Endothelial cell of umbilical vein (primary cell): ENCODE data around the gene UGT1A9. TPM values are rescaled to one million over a fixed set of nuclear protein-coding genes. Genes with fewer than 3 reads are reported as not detected.

Source experiments
- BruUV-seq: library from RNA; stranded (reverse); fragments of 400-500 nt; replicated peaks from 2 replicates; lab custom pipeline; 2021; lab: Mats Ljungman, UMichigan
- CTCF ChIA-PET: fragments of 300-600, 350-600 bp; sonication (Branson Sonifier 250); formaldehyde crosslinking; loops from one replicate; lab custom pipeline; 2021; ENCODE audit warnings: antibody characterized with exemption, inconsistent platforms; lab: Charles Lee
- POLR2A ChIA-PET: fragments of 300-600, 350-600 bp; sonication (Branson Sonifier 250); formaldehyde crosslinking; loops from one replicate; lab custom pipeline; 2021; ENCODE audit warnings: antibody characterized with exemption, inconsistent platforms; lab: Charles Lee
- DNase-seq: peaks from one replicate; pipeline ENCODE4 v3.0.0-alpha.2; 2011; ENCODE audit warnings: low read depth, low spot score
- FAIRE-seq: peaks from 2 replicates; lab custom pipeline; 2011; peaks lifted over from hg19 to GRCh38; lab: Jason Lieb, UNC
- H2AFZ ChIP-seq: 2 replicates; pipeline ENCODE4 v1.6.0; 2012; ENCODE audit warnings: low read depth, low read length, control low read depth, inconsistent platforms
- H3K27ac ChIP-seq: 2 replicates; pipeline ENCODE4 v1.5.1; 2011; ENCODE audit warnings: low read depth, mild to moderate bottlenecking, control low read depth, low read length, moderate library complexity; ENCODE audit not compliant: insufficient read depth
- H3K27me3 ChIP-seq, 2 experiments: 2 replicates each; pipeline versions ENCODE4 v1.6.0 to v1.6.1; 2011; ENCODE audit warnings: low read length in 2 of 2, mixed read lengths in 1 of 2; ENCODE audit not compliant: control insufficient read depth in 2 of 2, insufficient read depth in 2 of 2
- H3K36me3 ChIP-seq, 2 experiments: 2 replicates in 1 of 2; 3 replicates in 1 of 2; pipeline ENCODE4 v1.5.1; 2011; ENCODE audit warnings: low read length in 2 of 2, mild to moderate bottlenecking in 1 of 2, moderate library complexity in 1 of 2; ENCODE audit not compliant: control insufficient read depth in 2 of 2, insufficient read depth in 2 of 2; ENCODE audit errors: extremely low read depth in 1 of 2
- H3K4me1 ChIP-seq: 3 replicates; pipeline ENCODE4 v1.5.1; 2011; ENCODE audit warnings: mild to moderate bottlenecking, low read length; ENCODE audit not compliant: control insufficient read depth, insufficient read depth; ENCODE audit errors: extremely low read depth
- H3K4me2 ChIP-seq: 2 replicates; pipeline ENCODE4 v1.6.1; 2011; ENCODE audit warnings: low read length, control low read depth, mixed read lengths; ENCODE audit not compliant: insufficient read depth
- H3K4me3 ChIP-seq, 3 experiments: fragments of 200-600 bp in 1 of 3; sonication (generic), shearing (Covaris generic) in 1 of 3; replicated peaks in 1 of 3; 2 replicates each; pipeline ENCODE4 v1.5.1; 2011 to 2016; ENCODE audit warnings: control low read depth in 3 of 3, low read length in 3 of 3, mild to moderate bottlenecking in 2 of 3, inconsistent platforms in 1 of 3, low read depth in 1 of 3, moderate library complexity in 1 of 3; ENCODE audit not compliant: insufficient read depth in 1 of 3
- H3K79me2 ChIP-seq: 2 replicates; pipeline ENCODE4 v1.6.0; 2012; ENCODE audit warnings: low read length, inconsistent platforms; ENCODE audit not compliant: control insufficient read depth, insufficient read depth
- H3K9ac ChIP-seq: replicated peaks from 2 replicates; pipeline ENCODE3; 2011; ENCODE audit warnings: low read length, control low read depth; ENCODE audit not compliant: insufficient read depth; ENCODE audit errors: extremely low read depth
- H3K9me1 ChIP-seq: replicated peaks from 3 replicates; pipeline ENCODE4 v1.6.0; 2011; ENCODE audit warnings: mild to moderate bottlenecking, low read length; ENCODE audit not compliant: control insufficient read depth, insufficient read depth; ENCODE audit errors: extremely low read depth
- H3K9me3 ChIP-seq: replicated peaks from 2 replicates; pipeline ENCODE4 v1.5.1; 2012; ENCODE audit warnings: low read length, inconsistent platforms; ENCODE audit not compliant: control insufficient read depth, insufficient read depth
- H4K20me1 ChIP-seq: replicated peaks from 2 replicates; pipeline ENCODE3; 2011; ENCODE audit warnings: mild to moderate bottlenecking, low read length; ENCODE audit not compliant: control insufficient read depth, insufficient read depth; ENCODE audit errors: extremely low read depth
- CTCF ChIP-seq, 2 donors: IDR thresholded peaks; 1 replicate in 1 of 2; 2 replicates in 1 of 2; pipeline ENCODE4 v1.5.1; 2011; ENCODE audit warnings: low read length in 2 of 2, mild to moderate bottlenecking in 2 of 2, moderate library complexity in 2 of 2, control low read depth in 1 of 2, inconsistent platforms in 1 of 2, low read depth in 1 of 2; ENCODE audit not compliant: insufficient read depth in 1 of 2; ENCODE audit errors: extremely low read depth in 1 of 2
- EZH2 ChIP-seq: IDR thresholded peaks from 2 replicates; pipeline ENCODE4 v1.6.1; 2012; ENCODE audit warnings: borderline replicate concordance, low read depth, mild to moderate bottlenecking, moderate library complexity, low read length, inconsistent platforms; ENCODE audit not compliant: severe bottlenecking
- FOS ChIP-seq: IDR thresholded peaks from 2 replicates; pipeline ENCODE4 v1.6.1; 2011; ENCODE audit warnings: mild to moderate bottlenecking, low read length, moderate library complexity, borderline replicate concordance; ENCODE audit not compliant: insufficient read depth
- GATA2 ChIP-seq: IDR thresholded peaks from 2 replicates; pipeline ENCODE4 v1.7.0; 2011; ENCODE audit warnings: low read depth, mild to moderate bottlenecking, moderate library complexity, mixed read lengths, low read length; ENCODE audit not compliant: insufficient read length, insufficient read depth
- JUN ChIP-seq: IDR thresholded peaks from 2 replicates; pipeline ENCODE4 v1.6.1; 2011; ENCODE audit warnings: borderline replicate concordance, low read depth; ENCODE audit not compliant: insufficient read length, insufficient read depth
- MYC ChIP-seq: IDR thresholded peaks from one replicate; pipeline ENCODE4 v1.6.1; 2011; ENCODE audit warnings: mild to moderate bottlenecking, low read depth, low read length
- POLR2A ChIP-seq: IDR thresholded peaks from 2 replicates; pipeline ENCODE4 v1.6.1; 2012; ENCODE audit warnings: low read depth, mild to moderate bottlenecking, control low read depth, low read length
- POLR2AphosphoS5 ChIP-seq: IDR thresholded peaks from 2 replicates; pipeline ENCODE4 v1.6.1; 2012; ENCODE audit warnings: low read depth, mild to moderate bottlenecking, control low read depth, low read length, moderate library complexity; ENCODE audit not compliant: insufficient read depth
- dilution Hi-C: fragments of 300-500 bp; cut with MboI; formaldehyde crosslinking; loops from one replicate; pipeline ENCODE4 v1.15.0; 2019; ENCODE audit warnings: low sequenced_read_pairs; ENCODE audit not compliant: extremely low pct_ligation_motif_present
- intact Hi-C: fragments of 100-400 bp; cut with micrococcal nuclease; formaldehyde crosslinking; loops from one replicate; pipeline ENCODE4 v1.10.0; 2022
- polyA plus RNA-seq, 4 experiments: library from polyadenylated mRNA; depleted of rRNA in 3 of 4; stranded (reverse) in 3 of 4; unstranded in 1 of 4; fragments of >200 nt; gene quantifications; 2 replicates each; pipeline versions ENCODE4 v1.2.1 to v1.2.3, GENCODE V29; 2011 to 2012; ENCODE audit warnings: missing spikeins in 1 of 4
- total RNA-seq: library from RNA; stranded (reverse); gene quantifications from 2 replicates; pipeline ENCODE4 v1.2.3, GENCODE V29; 2021
- TF ChIP-seq, protein P1 (sequence below): IDR thresholded peaks from 2 replicates; pipeline ENCODE4 v1.6.1; 2011; ENCODE audit not compliant: insufficient read depth, insufficient read length

The UGT1A9 gene
- total and polyA plus RNA-seq, 2 donors (not counting 3 experiments of a cell fraction or from before 2014, with no cell fraction given), result not detected

- dilution Hi-C loops, result no loop called here
- CTCF ChIA-PET, result no interaction called here
- intact Hi-C loops, result no loop called here
Observed at GRCh38 chr2:233816771-233817170, 145.1 kb downstream of the UGT1A9 start.

More at GRCh38 chr2:233816771-233817170, 145.1 kb downstream of the UGT1A9 start:
- Histone ChIP-seq H3K9me3 (no peaks in the 10 kb centered on the region), H3K9ac (no peak overlapping the region), H3K27me3 (no peaks in the 10 kb centered on the region), H3K4me1 (no peaks in the 10 kb centered on the region), H3K4me2 (no peak overlapping the region), H2AFZ (no peak overlapping the region), H3K79me2 (no peaks in the 10 kb centered on the region), H3K27ac (no peak overlapping the region), H3K9me1 (no peaks in the 10 kb centered on the region), H3K36me3 (no peaks in the 10 kb centered on the region), H4K20me1 (no peaks in the 10 kb centered on the region), H3K4me3 (no peak overlapping the region)
- DNase-seq, result no peak
- FAIRE-seq, result no peak
- BruUV-seq, result no TSS peak
- TF ChIP-seq FOS (no peak), POLR2A (no peak), MYC (no peak), JUN (no peak), CTCF (IDR thresholded peaks at IDR 0.05; ENCODE audit: extremely low read depth in 1 of 2, insufficient read depth in 1 of 2, low read depth in 1 of 2, low read length in 2 of 2) (no peak), EZH2 (no peak), GATA2 (no peak), POLR2AphosphoS5 (no peak)
- TF ChIP-seq, protein P1, sequence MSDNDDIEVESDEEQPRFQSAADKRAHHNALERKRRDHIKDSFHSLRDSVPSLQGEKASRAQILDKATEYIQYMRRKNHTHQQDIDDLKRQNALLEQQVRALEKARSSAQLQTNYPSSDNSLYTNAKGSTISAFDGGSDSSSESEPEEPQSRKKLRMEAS, result no peak
- POLR2A ChIA-PET, result no interaction called here
